AG04450 (cell line): ENCODE measurements around the gene ANKRD18A. TPM values are rescaled to one million over a fixed set of nuclear protein-coding genes. Genes with fewer than 3 reads are reported as not detected.
"Not testable (repeated sequence)": the region's sequence is repeated elsewhere in the genome, so short reads cannot be mapped to it uniquely, and the experiment has no call there.

Source experiments
- CTCF ChIA-PET: fragments of 300-600, 350-600 bp; formaldehyde crosslinking; extraction: SDS; loops from one replicate; lab custom pipeline; 2022; ENCODE audit warnings: antibody characterized with exemption, inconsistent platforms; lab: Charles Lee
- POLR2A ChIA-PET: fragments of 350-600 bp; formaldehyde crosslinking; extraction: SDS; loops from one replicate; lab custom pipeline; 2021; ENCODE audit warnings: antibody characterized with exemption, inconsistent platforms; lab: Yijun Ruan, JAX
- DNase-seq: peaks from one replicate; pipeline ENCODE4 v3.0.0-alpha.2; 2011; ENCODE audit warnings: low read depth, low spot score
- H3K27ac ChIP-seq: one replicate; pipeline ENCODE4 v1.5.1; 2012; ENCODE audit warnings: low read depth, low read length, control low read depth
- H3K27me3 ChIP-seq: one replicate; pipeline ENCODE4 v1.6.0; 2012; ENCODE audit warnings: low read length; ENCODE audit not compliant: control insufficient read depth, insufficient read depth
- H3K4me3 ChIP-seq: 2 replicates; pipeline ENCODE4 v1.5.1; 2011; ENCODE audit warnings: mild to moderate bottlenecking, low read depth, low read length, control low read depth
- H3K9me3 ChIP-seq: 2 replicates; pipeline ENCODE4 v1.5.1; 2012; ENCODE audit warnings: low read length; ENCODE audit not compliant: control insufficient read depth, insufficient read depth
- CTCF ChIP-seq: IDR thresholded peaks from 2 replicates; pipeline ENCODE4 v1.5.1; 2011; ENCODE audit warnings: low read depth, low read length, control low read depth, inconsistent platforms
- polyA plus RNA-seq: library from polyadenylated mRNA; depleted of rRNA; stranded (reverse); fragments of >200 nt; gene quantifications from 2 replicates; pipeline ENCODE4 v1.2.3, GENCODE V29; 2011

Gene ANKRD18A
- polyA plus RNA-seq, 1 experiment: 0.31 TPM

DNA sequence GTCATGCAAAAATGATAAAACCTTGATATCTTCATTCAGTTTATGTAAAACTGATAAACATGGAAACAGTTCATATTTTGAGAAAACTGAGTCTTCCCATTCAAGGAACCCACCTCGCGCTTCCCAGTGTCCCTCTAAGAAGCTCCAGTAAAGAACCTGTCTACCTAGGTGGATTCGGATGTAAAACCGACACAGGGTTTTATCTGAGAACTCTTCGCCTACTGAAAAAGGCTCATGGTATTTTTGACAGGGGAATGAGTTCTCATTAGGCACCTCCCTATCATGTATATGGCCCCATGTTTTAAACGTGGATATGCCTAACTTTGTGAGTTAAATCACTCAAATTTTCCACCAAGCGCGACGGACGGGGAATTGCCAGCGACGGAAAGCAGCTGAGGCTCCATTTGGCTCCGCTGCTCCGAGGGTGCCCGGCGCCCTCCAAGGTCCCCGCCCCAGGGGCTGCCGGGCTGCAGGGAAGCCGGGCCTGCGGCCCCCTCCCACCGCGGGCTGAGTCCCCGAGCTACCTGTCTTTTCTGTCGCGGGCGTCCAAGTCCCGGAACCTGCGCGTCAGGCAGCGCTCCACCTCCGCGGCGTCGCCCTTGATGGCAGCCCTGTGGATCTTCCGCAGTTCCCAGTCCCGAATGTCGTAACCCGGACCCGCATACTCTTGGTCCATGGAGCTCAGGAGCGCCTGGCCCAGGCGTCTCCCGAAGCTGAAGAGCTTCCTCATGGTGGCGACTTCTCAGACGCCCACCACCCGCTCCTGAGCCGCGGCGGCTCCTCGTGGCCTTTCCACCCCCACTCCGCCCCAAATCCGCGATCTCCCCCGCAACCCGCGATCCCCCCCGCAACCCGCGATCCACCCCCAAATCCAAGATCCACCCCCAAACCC, 594 bp downstream of the ANKRD18A start:
- ChIA-PET CTCF (interaction anchor here (0.9 kb wide), 1 partner anchor 24 kb away, joined by 3 read pairs; no protein-coding TSS in a partner anchor), POLR2A (no interaction called here)
- Histone ChIP-seq H3K9me3 (peaks cover 7% of the 10 kb centered on the region; the same call in 1 of the 2 replicates), H3K27me3 (peaks cover 43% of the 10 kb centered on the region), H3K27ac (no peak overlapping the region), H3K4me3 (peak overlapping the region; percentile 46)
- TF ChIP-seq CTCF: no peak
- DNase-seq: no peak

GRCh38 chr9:38598029-38598745, 22.2 kb downstream of the ANKRD18A start:
- H3K27ac ChIP-seq, POLR2A ChIA-PET, H3K4me3 ChIP-seq, H3K9me3 ChIP-seq, DNase-seq, CTCF ChIA-PET, H3K27me3 ChIP-seq: not testable (repeated sequence)

DNA sequence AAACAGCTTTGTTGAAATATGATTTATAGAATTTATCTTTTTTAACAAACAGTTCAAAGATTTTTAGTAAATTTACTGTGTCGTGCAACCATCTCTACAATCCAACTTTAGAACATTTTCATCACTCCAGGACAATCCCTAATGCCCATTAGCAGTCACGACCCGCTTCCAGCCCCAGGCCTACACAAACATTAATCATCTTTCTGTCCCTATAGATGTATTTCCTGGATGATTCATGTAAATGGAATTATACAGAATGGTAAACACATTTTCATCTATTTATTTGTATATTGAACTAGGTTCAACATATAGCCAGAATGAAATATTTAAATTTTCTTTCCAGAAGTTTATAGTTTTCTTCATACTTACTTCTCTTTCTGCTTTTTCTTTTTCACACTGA, 25.3 kb downstream of the ANKRD18A start:
- H3K27ac ChIP-seq, H3K4me3 ChIP-seq, DNase-seq, H3K27me3 ChIP-seq, CTCF ChIA-PET, POLR2A ChIA-PET, H3K9me3 ChIP-seq: not testable (repeated sequence)

DNA sequence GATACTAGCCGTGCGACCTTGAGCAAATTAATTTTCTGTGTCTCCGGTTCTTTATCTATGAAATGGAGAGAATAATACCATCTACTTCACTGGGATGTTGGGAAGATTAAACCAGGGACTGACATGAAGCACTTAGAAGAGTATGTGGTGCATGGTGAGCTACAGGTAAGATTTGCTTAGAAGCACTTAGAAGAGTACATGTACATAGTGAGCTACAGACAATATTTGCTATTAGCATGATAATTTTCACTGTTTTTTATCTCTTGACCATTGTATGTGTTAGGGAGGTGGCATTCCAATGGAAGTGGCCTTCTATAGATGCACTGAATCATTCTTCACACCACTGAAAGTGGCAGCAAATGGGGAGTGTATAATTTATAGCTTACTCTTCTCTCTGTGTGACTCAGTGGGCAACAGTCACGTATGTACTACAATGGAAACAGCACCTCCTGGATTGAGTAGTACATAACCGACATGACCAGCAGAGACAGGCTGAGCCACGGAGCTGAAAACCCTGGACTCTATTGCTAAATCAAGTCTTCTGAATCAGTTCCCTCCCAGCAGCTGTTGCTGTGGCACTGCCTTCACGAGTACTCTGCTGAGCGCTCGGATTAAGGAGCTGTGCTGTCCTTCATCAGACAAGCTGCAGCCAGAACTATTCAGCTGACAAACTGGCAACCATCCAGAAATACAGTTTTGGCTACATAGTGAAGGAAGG, 28.9 kb downstream of the ANKRD18A start:
- H3K27me3 ChIP-seq, POLR2A ChIA-PET, H3K4me3 ChIP-seq, DNase-seq, CTCF ChIA-PET, H3K9me3 ChIP-seq, H3K27ac ChIP-seq: not testable (repeated sequence)

DNA sequence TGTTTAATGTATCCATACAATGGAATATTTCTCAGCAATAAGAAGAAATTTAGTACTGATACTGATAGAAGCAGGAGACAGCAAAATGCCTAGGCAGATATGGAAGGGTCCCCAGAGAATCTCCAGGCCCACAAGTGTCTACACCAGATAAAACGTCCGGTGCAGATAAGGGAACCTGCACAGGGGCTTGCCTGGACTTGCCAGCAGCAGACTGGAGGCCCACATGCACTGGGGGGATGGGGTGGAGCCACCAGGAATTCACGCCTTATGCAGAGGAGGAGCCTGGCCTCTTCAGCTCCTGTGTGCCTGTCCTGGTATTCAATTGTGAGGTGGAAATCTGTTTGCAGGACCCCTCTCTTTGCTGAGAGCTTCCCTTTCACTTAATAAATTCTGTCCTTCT, 36.6 kb downstream of the ANKRD18A start:
- H3K27me3 ChIP-seq, DNase-seq, POLR2A ChIA-PET, CTCF ChIA-PET, H3K27ac ChIP-seq, H3K4me3 ChIP-seq, H3K9me3 ChIP-seq: not testable (repeated sequence)

DNA sequence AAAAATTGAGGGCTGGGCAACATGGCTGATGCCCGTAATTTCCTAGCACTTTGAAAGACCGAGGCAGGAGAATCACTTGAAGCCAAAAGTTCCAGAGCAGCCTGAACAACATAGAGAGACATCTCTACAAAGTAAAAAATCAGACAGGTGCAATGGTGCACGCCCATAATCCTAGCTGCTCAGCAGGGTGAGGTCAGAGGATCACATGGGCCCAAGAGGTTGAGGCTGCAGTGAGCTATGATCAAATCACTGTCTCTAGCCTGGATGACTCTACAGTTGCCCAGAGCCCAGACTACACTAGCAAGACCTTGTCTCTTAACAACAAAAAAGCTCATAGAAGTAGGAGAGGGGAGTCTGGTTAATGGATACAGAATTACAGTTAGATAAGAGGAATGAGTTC, 40.3 kb downstream of the ANKRD18A start:
- H3K27ac ChIP-seq, POLR2A ChIA-PET, CTCF ChIA-PET, H3K4me3 ChIP-seq, DNase-seq, H3K27me3 ChIP-seq, H3K9me3 ChIP-seq: not testable (repeated sequence)

GRCh38 chr9:38576181-38576580, 44.2 kb downstream of the ANKRD18A start:
- H3K9me3 ChIP-seq, CTCF ChIA-PET, H3K4me3 ChIP-seq, H3K27ac ChIP-seq, DNase-seq, H3K27me3 ChIP-seq, POLR2A ChIA-PET: not testable (repeated sequence)

DNA sequence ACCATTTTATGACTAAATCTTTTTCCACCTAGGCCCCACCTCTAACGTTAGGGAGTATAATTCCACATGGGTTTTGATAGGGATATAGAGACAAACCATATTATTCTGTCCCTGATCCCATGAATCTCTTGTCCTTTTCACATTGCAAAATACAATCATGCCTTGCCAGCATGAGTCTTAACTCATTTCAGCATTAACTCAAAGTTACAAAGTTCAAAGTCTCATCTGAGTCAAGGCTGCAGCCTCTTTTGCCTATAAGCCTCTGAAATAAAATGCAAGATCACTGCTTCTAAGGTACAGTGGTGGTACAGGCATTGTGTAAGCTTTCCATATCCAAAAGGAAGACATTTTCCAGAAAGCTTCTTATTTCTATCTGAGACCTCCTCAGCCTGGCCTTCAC, 54.3 kb downstream of the ANKRD18A start:
- H3K9me3 ChIP-seq, CTCF ChIA-PET, H3K27ac ChIP-seq, H3K27me3 ChIP-seq, H3K4me3 ChIP-seq, DNase-seq, POLR2A ChIA-PET: not testable (repeated sequence)

DNA sequence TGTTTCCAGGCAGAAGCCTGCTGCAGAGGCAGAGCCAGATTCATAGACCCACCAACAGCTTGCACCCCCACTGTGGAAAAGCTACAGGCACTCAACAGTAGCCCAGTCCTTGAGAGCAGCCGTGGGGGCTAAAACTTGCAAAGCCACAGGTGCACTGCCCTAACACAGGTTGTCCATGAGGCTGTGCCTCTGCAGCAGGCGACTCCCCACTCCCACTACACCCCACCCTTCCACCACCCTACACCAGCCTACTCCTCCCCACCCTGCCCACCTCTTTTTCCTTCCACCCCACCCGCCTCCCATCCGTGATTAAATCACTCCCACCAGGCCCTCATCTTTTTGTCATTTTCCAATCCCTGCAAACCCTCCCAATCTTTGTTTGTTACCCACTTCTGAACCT, 55.2 kb downstream of the ANKRD18A start:
- CTCF ChIA-PET: not testable (repeated sequence)

GRCh38 chr9:38563911-38564310, 56.5 kb downstream of the ANKRD18A start:
- POLR2A ChIA-PET, DNase-seq, H3K27ac ChIP-seq, H3K27me3 ChIP-seq, CTCF ChIA-PET, H3K4me3 ChIP-seq, H3K9me3 ChIP-seq: not testable (repeated sequence)

More for the DNA sequence above, 55.2 kb downstream of the ANKRD18A start:
- POLR2A ChIA-PET, H3K27ac ChIP-seq, H3K4me3 ChIP-seq, H3K9me3 ChIP-seq, H3K27me3 ChIP-seq, DNase-seq: not testable (repeated sequence)
